Nephron progenitor cell (in vitro differentiated cells): ENCODE measurements around the gene SMARCA2.

ENCODE experiments used
- DNase-seq: peaks from one replicate; pipeline ENCODE4 v3.0.0; 2021
- H3K27ac Mint-ChIP-seq: 2 replicates; pipeline ENCODE4 v1.8.0; 2021; ENCODE audit warnings: mild to moderate bottlenecking, moderate library complexity, mixed read lengths
- H3K27me3 Mint-ChIP-seq: 2 replicates; pipeline ENCODE4 v1.8.0; 2021; ENCODE audit warnings: mild to moderate bottlenecking, low read depth, mixed read lengths; ENCODE audit not compliant: poor library complexity
- H3K36me3 Mint-ChIP-seq: 2 replicates; pipeline ENCODE4 v1.8.0; 2021; ENCODE audit warnings: low read depth, mixed read lengths
- H3K4me1 Mint-ChIP-seq: 2 replicates; pipeline ENCODE4 v1.8.0; 2021; ENCODE audit warnings: mixed read lengths
- H3K4me3 Mint-ChIP-seq: 2 replicates; pipeline ENCODE4 v1.8.0; 2021; ENCODE audit warnings: mild to moderate bottlenecking, moderate library complexity, mixed read lengths
- H3K9me3 Mint-ChIP-seq: 2 replicates; pipeline ENCODE4 v1.8.0; 2021; ENCODE audit warnings: mild to moderate bottlenecking, moderate library complexity, mixed read lengths
- CTCF ChIP-seq: fragments of 200-600 bp; sonication (generic); IDR thresholded peaks from 2 replicates; pipeline ENCODE4 v1.5.0; 2021; ENCODE audit warnings: antibody characterized with exemption

Gene SMARCA2

DNA sequence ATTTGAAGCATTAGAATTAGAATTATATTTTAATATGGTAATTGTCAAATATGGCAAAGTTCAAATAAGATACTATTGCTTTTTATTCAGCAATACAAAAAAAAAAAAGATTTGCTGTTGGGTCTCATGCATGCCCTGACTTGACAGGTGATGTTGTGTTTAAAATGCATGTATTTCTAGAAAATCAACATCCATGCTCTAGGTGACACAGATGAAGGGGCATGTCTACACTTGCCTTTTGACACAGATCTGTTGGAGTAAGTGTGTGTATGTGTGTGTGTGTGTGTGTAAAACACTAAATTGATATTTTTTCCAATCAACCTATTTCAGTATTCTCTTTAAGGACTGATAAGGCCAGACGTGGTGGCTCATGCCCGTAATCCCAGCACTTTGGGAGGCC, 38.1 kb upstream of the SMARCA2 start:
- Mint-ChIP-seq H3K36me3 (peaks cover 9% of the 10 kb centered on the region), H3K27me3 (no peaks in the 10 kb centered on the region), H3K9me3 (peaks cover 16% of the 10 kb centered on the region), H3K4me1 (peaks cover 24% of the 10 kb centered on the region), H3K4me3 (no peak overlapping the region), H3K27ac (no peak overlapping the region)
- TF ChIP-seq CTCF: no peak
- no peak for DNase-seq

GRCh38 chr9:1978941-1979340, 36.2 kb upstream of the SMARCA2 start:
- no peaks in the 10 kb centered on the region for H3K27me3 Mint-ChIP-seq
- H3K36me3 Mint-ChIP-seq: no peaks in the 10 kb centered on the region
- no peaks in the 10 kb centered on the region for H3K9me3 Mint-ChIP-seq
- no peak for TF ChIP-seq CTCF
- DNase-seq: no peak
- H3K27ac Mint-ChIP-seq: no peak overlapping the region
- peaks cover 24% of the 10 kb centered on the region for H3K4me1 Mint-ChIP-seq
- H3K4me3 Mint-ChIP-seq: no peak overlapping the region

- Mint-ChIP-seq H3K9me3 (no peaks in the 10 kb centered on the region), H3K4me3 (no peak overlapping the region), H3K4me1 (peaks cover 24% of the 10 kb centered on the region), H3K27ac (peak overlapping the region; percentile 16), H3K36me3 (no peaks in the 10 kb centered on the region), H3K27me3 (no peaks in the 10 kb centered on the region)
- DNase-seq: no peak
- TF ChIP-seq CTCF: no peak
These were observed 35.3 kb upstream of the SMARCA2 start for GRCh38 chr9:1979741-1980367.

- DNase-seq: no peak
- TF ChIP-seq CTCF: no peak
- no peak overlapping the region for H3K4me3 Mint-ChIP-seq
- H3K9me3 Mint-ChIP-seq: no peaks in the 10 kb centered on the region
- no peaks in the 10 kb centered on the region for H3K27me3 Mint-ChIP-seq
- H3K27ac Mint-ChIP-seq: peak overlapping the region; percentile 16
- H3K4me1 Mint-ChIP-seq: peaks cover 24% of the 10 kb centered on the region
- H3K36me3 Mint-ChIP-seq: no peaks in the 10 kb centered on the region
These were observed 34.8 kb upstream of the SMARCA2 start for GRCh38 chr9:1980387-1980786.

DNA sequence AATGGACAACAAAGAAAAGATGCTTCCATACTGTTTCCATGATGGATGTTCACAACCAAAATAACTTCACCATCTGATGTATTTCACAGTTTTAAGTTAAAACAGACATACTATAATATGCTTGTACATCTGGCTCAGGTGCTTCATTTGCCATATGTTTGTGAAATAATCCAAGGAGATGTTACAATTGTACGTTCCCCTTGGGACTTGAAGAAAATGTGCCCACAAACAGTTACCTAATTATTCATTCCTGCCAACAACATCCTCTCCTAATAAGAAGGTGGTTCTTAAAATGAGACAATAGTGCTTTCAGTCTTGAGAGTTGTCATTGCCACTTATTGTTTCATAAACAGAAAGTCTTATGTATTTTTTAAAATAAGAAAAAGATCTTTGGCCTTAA, 33.1 kb upstream of the SMARCA2 start:
- no peaks in the 10 kb centered on the region for H3K36me3 Mint-ChIP-seq
- peaks cover 24% of the 10 kb centered on the region for H3K4me1 Mint-ChIP-seq
- H3K27ac Mint-ChIP-seq: no peak overlapping the region
- H3K9me3 Mint-ChIP-seq: peaks cover 15% of the 10 kb centered on the region
- no peak for DNase-seq
- H3K27me3 Mint-ChIP-seq: no peaks in the 10 kb centered on the region
- no peak overlapping the region for H3K4me3 Mint-ChIP-seq
- TF ChIP-seq CTCF: no peak

- Mint-ChIP-seq H3K9me3 (peaks cover 17% of the 10 kb centered on the region), H3K36me3 (no peaks in the 10 kb centered on the region), H3K4me1 (no peaks in the 10 kb centered on the region), H3K27me3 (peaks cover 6% of the 10 kb centered on the region), H3K27ac (no peak overlapping the region), H3K4me3 (no peak overlapping the region)
- no peak for TF ChIP-seq CTCF
- DNase-seq: no peak
These were observed 28.8 kb upstream of the SMARCA2 start for GRCh38 chr9:1986341-1986740.
